NK-92 (cell line): ENCODE data around the gene MIPEP.

Experiments used
- DNase-seq: peaks from one replicate; lab custom pipeline; 2025; ENCODE audit not compliant: unreplicated experiment; lab: John Stamatoyannopoulos, UW

MIPEP gene

GRCh38 chr13:23688336-23688735, 200.9 kb downstream of the MIPEP start:
- DNase-seq = no peak

- DNase-seq = no peak
Observed at GRCh38 chr13:23687614-23688013, 201.6 kb downstream of the MIPEP start.

DNA sequence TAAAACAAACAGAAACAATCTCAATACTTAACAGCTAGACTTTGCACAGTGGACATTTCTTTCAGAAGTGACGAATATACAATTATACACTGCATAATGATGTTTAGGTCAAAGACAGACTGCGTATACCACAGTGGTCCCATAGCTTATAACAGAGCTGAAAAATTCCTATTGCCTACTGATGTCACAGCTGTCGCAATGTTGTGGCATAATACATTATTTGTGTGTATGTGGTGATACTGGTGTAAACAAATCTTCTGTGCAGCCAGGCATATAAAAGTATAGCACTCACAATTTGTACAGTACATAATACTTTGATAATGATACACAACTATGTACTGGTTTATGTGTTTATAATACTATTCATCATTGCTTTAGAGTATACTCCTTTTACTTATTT, 202.3 kb downstream of the MIPEP start:
- no peak for DNase-seq

GRCh38 chr13:23685416-23685815, 203.8 kb downstream of the MIPEP start:
- no peak for DNase-seq

- DNase-seq = no peak
Observed at GRCh38 chr13:23684647-23685046, 204.6 kb downstream of the MIPEP start.

GRCh38 chr13:23683084-23683483, 206.1 kb downstream of the MIPEP start:
- no peak for DNase-seq

- no peak for DNase-seq
Observed at GRCh38 chr13:23680845-23681669, 208.1 kb downstream of the MIPEP start.
